BJ (cell line): Measurements from ENCODE around the gene SLC39A11. TPM values are rescaled to one million over a fixed set of nuclear protein-coding genes. Genes with fewer than 3 reads are reported as not detected.

Source experiments
- CTCF ChIA-PET: fragments of 350-600 bp; formaldehyde crosslinking; extraction: SDS; loops from one replicate; lab custom pipeline; 2021; ENCODE audit warnings: antibody characterized with exemption, inconsistent platforms; lab: Yijun Ruan, JAX
- POLR2A ChIA-PET: fragments of 300-600 bp; sonication (Branson Sonifier 250); formaldehyde crosslinking; extraction: SDS; loops from one replicate; lab custom pipeline; 2021; ENCODE audit warnings: antibody characterized with exemption; lab: Charles Lee
- DNase-seq: peaks from one replicate; pipeline ENCODE4 v3.0.0-alpha.2; 2011; ENCODE audit warnings: low read depth
- H3K27me3 ChIP-seq: 2 replicates; pipeline ENCODE4 v1.6.0; 2011; ENCODE audit warnings: low read length; ENCODE audit not compliant: control insufficient read depth, insufficient read depth
- H3K36me3 ChIP-seq: 2 replicates; pipeline ENCODE4 v1.5.1; 2011; ENCODE audit warnings: low read length; ENCODE audit not compliant: control insufficient read depth, insufficient read depth
- H3K4me3 ChIP-seq: 2 replicates; pipeline ENCODE4 v1.5.1; 2011; ENCODE audit warnings: low read depth, mild to moderate bottlenecking, control low read depth, low read length
- polyA plus RNA-seq: library from polyadenylated mRNA; depleted of rRNA; stranded (reverse); fragments of >200 nt; gene quantifications from 2 replicates; pipeline ENCODE4 v1.2.3, GENCODE V29; 2011
- TF ChIP-seq, protein P1 (sequence below): IDR thresholded peaks from 2 replicates; pipeline ENCODE4 v1.5.1; 2011; ENCODE audit warnings: low read depth, mild to moderate bottlenecking, control low read depth, inconsistent platforms, low read length, moderate library complexity; ENCODE audit not compliant: insufficient read depth

The SLC39A11 gene
- polyA plus RNA-seq, 1 experiment = 20.9 TPM

GRCh38 chr17:72870367-72870985, 222.0 kb downstream of the SLC39A11 start:
- ChIA-PET POLR2A (no interaction called here), CTCF (no interaction called here)
- DNase-seq = no peak
- Histone ChIP-seq H3K27me3 (no peaks in the 10 kb centered on the region), H3K4me3 (no peak overlapping the region), H3K36me3 (no peaks in the 10 kb centered on the region)
- TF ChIP-seq, protein P1, sequence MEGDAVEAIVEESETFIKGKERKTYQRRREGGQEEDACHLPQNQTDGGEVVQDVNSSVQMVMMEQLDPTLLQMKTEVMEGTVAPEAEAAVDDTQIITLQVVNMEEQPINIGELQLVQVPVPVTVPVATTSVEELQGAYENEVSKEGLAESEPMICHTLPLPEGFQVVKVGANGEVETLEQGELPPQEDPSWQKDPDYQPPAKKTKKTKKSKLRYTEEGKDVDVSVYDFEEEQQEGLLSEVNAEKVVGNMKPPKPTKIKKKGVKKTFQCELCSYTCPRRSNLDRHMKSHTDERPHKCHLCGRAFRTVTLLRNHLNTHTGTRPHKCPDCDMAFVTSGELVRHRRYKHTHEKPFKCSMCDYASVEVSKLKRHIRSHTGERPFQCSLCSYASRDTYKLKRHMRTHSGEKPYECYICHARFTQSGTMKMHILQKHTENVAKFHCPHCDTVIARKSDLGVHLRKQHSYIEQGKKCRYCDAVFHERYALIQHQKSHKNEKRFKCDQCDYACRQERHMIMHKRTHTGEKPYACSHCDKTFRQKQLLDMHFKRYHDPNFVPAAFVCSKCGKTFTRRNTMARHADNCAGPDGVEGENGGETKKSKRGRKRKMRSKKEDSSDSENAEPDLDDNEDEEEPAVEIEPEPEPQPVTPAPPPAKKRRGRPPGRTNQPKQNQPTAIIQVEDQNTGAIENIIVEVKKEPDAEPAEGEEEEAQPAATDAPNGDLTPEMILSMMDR = no peak

GRCh38 chr17:72869630-72870029, 222.9 kb downstream of the SLC39A11 start:
- ChIA-PET POLR2A (no interaction called here), CTCF (no interaction called here)
- H3K36me3 ChIP-seq = no peaks in the 10 kb centered on the region
- no peak overlapping the region for H3K4me3 ChIP-seq
- H3K27me3 ChIP-seq = no peaks in the 10 kb centered on the region
- DNase-seq = no peak
- TF ChIP-seq, protein P1 = no peak

- Histone ChIP-seq H3K36me3 (no peaks in the 10 kb centered on the region), H3K27me3 (no peaks in the 10 kb centered on the region), H3K4me3 (no peak overlapping the region)
- POLR2A ChIA-PET = no interaction called here
- DNase-seq = no peak
- TF ChIP-seq, protein P1 = no peak
- CTCF ChIA-PET = no interaction called here
These were observed 226.5 kb downstream of the SLC39A11 start for GRCh38 chr17:72865954-72866353.

GRCh38 chr17:72863526-72864211, 228.8 kb downstream of the SLC39A11 start:
- TF ChIP-seq, protein P1 = no peak
- ChIA-PET CTCF (no interaction called here), POLR2A (no interaction called here)
- Histone ChIP-seq H3K36me3 (no peaks in the 10 kb centered on the region), H3K4me3 (no peak overlapping the region), H3K27me3 (no peaks in the 10 kb centered on the region)
- no peak for DNase-seq

GRCh38 chr17:72862276-72862999, 230.1 kb downstream of the SLC39A11 start:
- H3K27me3 ChIP-seq = no peaks in the 10 kb centered on the region
- no peak overlapping the region for H3K4me3 ChIP-seq
- ChIA-PET CTCF (no interaction called here), POLR2A (no interaction called here)
- no peak for DNase-seq
- TF ChIP-seq, protein P1 = no peak
- no peaks in the 10 kb centered on the region for H3K36me3 ChIP-seq
